ENCODE results near the gene KRTAP10-11. TPM values are rescaled to one million over a fixed set of nuclear protein-coding genes. Genes with fewer than 3 reads are reported as not detected.

KRTAP10-11 gene
- total and polyA plus RNA-seq, 2 donors from 2014 or later = not detected

DNA sequence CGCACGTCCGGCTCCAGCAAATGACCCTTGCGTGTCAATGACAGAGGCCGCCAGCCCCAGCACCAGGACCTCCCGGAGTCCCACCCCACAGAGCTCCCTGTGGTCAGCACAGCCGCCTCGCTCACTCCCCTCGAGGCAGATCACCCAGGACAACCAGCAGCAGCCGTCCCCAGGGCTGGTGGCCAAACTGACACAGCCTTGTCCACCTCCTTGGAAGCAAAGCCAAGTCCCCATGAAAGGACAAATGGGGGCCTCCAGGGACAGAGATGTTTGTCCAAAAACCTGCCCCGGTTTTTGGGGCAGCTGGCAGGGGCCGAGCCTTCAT, 6.9 kb upstream of the KRTAP10-11 start:
- TF ChIP-seq, protein P1, sequence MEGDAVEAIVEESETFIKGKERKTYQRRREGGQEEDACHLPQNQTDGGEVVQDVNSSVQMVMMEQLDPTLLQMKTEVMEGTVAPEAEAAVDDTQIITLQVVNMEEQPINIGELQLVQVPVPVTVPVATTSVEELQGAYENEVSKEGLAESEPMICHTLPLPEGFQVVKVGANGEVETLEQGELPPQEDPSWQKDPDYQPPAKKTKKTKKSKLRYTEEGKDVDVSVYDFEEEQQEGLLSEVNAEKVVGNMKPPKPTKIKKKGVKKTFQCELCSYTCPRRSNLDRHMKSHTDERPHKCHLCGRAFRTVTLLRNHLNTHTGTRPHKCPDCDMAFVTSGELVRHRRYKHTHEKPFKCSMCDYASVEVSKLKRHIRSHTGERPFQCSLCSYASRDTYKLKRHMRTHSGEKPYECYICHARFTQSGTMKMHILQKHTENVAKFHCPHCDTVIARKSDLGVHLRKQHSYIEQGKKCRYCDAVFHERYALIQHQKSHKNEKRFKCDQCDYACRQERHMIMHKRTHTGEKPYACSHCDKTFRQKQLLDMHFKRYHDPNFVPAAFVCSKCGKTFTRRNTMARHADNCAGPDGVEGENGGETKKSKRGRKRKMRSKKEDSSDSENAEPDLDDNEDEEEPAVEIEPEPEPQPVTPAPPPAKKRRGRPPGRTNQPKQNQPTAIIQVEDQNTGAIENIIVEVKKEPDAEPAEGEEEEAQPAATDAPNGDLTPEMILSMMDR (IDR thresholded peaks at IDR 0.05; ENCODE audit: borderline replicate concordance, extremely low read depth, insufficient read depth) = no peak
- Histone ChIP-seq H3K36me3 (ENCODE audit: control insufficient read depth in 2 of 3, insufficient read depth in 3 of 3, low read length in 3 of 3) (no peaks in the 10 kb centered on the region), H3K27me3 (ENCODE audit: control insufficient read depth, insufficient read depth, low read length) (no peaks in the 10 kb centered on the region), H3K9me3 (ENCODE audit: control insufficient read depth in 2 of 3, insufficient read depth in 1 of 3, low read length in 3 of 3) (peaks cover 0 to 8% (median 2%) of the 10 kb centered on the region in 3 donors), H3K27ac (ENCODE audit: low read depth in 2 of 2, low read length in 2 of 2) (no peak overlapping the region), H3K4me1 (ENCODE audit: control insufficient read depth in 2 of 3, insufficient read depth in 2 of 3, low read depth in 1 of 3, low read length in 3 of 3) (no peaks in the 10 kb centered on the region), H3K9ac (ENCODE audit: low read length in 3 of 3) (no peak overlapping the region), H3K4me3 (ENCODE audit: low read length in 3 of 3) (no peak overlapping the region)
- intact Hi-C loops (cut with DNase I) = no loop called here
- DNase-seq = peak in 1 of 5 donors; percentile 73
- FAIRE-seq = no peak

DNA sequence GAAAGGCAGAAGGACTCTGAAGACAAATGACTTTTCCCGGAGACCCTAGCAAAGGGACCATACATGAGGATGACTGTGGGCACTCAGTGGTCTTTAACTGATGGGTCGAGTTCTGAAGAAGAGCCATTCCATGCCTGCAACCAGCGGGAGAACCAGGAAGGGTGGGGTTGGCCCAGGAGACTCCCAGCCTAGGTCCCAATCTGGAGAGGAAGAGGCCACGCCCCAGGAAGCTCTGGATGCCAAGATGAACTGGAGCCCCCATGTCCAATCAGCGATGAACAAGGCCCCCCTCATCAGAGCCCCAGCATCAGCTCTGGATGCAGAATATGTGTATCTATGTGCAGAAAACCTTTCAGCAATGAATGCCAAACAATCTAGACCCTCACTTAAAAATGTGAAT, 5.5 kb upstream of the KRTAP10-11 start:
- DNase-seq (no peak), FAIRE-seq (no peak)
- no peaks in the 10 kb centered on the region for H3K4me1 ChIP-seq (ENCODE audit: control insufficient read depth in 2 of 3, insufficient read depth in 2 of 3, low read depth in 1 of 3, low read length in 3 of 3)
- intact Hi-C loops (cut with DNase I) = no loop called here
- no peak overlapping the region for H3K27ac ChIP-seq (ENCODE audit: low read depth in 2 of 2, low read length in 2 of 2)
- H3K36me3 ChIP-seq (ENCODE audit: control insufficient read depth in 2 of 3, insufficient read depth in 3 of 3, low read length in 3 of 3) = no peaks in the 10 kb centered on the region
- peaks cover 0 to 8% (median 0%) of the 10 kb centered on the region in 3 donors for H3K9me3 ChIP-seq (ENCODE audit: control insufficient read depth in 2 of 3, insufficient read depth in 1 of 3, low read length in 3 of 3)
- H3K27me3 ChIP-seq (ENCODE audit: control insufficient read depth, insufficient read depth, low read length) = no peaks in the 10 kb centered on the region
- no peak overlapping the region for H3K4me3 ChIP-seq (ENCODE audit: low read length in 3 of 3)
- no peak overlapping the region for H3K9ac ChIP-seq (ENCODE audit: low read length in 3 of 3)
- TF ChIP-seq, protein P1 (IDR thresholded peaks at IDR 0.05; ENCODE audit: borderline replicate concordance, extremely low read depth, insufficient read depth) = no peak

GRCh38 chr21:44643741-44644310, 2.4 kb upstream of the KRTAP10-11 start:
- FAIRE-seq (no peak), DNase-seq (peak in 1 of 5 donors; percentile 21)
- Histone ChIP-seq H3K9me3 (ENCODE audit: control insufficient read depth in 2 of 3, insufficient read depth in 1 of 3, low read length in 3 of 3) (peaks cover 0 to 8% (median 0%) of the 10 kb centered on the region in 3 donors), H3K9ac (ENCODE audit: low read length in 3 of 3) (no peak overlapping the region), H3K27ac (ENCODE audit: low read depth in 2 of 2, low read length in 2 of 2) (no peak overlapping the region), H3K4me3 (ENCODE audit: low read length in 3 of 3) (no peak overlapping the region), H3K36me3 (ENCODE audit: control insufficient read depth in 2 of 3, insufficient read depth in 3 of 3, low read length in 3 of 3) (no peaks in the 10 kb centered on the region), H3K4me1 (ENCODE audit: control insufficient read depth in 2 of 3, insufficient read depth in 2 of 3, low read depth in 1 of 3, low read length in 3 of 3) (no peaks in the 10 kb centered on the region), H3K27me3 (ENCODE audit: control insufficient read depth, insufficient read depth, low read length) (no peaks in the 10 kb centered on the region)
- intact Hi-C loops (cut with DNase I) = no loop called here
- TF ChIP-seq, protein P1 (IDR thresholded peaks at IDR 0.05; ENCODE audit: borderline replicate concordance, extremely low read depth, insufficient read depth) = no peak

DNA sequence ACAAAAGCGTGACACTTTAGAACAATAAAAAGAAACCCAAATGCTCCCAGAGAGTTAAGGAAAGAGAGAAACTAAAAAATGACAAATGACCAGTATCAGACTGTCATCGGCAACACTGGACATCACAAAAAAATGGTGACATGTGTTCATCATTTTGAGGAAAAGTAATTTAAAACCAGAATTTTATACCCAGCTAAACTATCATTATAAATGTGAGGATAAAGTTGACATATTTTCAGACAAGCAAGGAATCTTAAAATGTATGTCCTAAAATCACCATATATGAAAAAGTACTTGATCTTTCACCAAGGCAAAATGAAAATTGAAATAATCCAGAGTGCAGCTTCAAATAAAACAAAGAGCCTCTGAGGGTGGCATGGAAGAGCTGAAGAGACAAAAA, 1.3 kb upstream of the KRTAP10-11 start:
- Histone ChIP-seq H3K36me3 (ENCODE audit: control insufficient read depth in 2 of 3, insufficient read depth in 3 of 3, low read length in 3 of 3) (no peaks in the 10 kb centered on the region), H3K9me3 (ENCODE audit: control insufficient read depth in 2 of 3, insufficient read depth in 1 of 3, low read length in 3 of 3) (peaks cover 0 to 7% (median 0%) of the 10 kb centered on the region in 3 donors), H3K9ac (ENCODE audit: low read length in 3 of 3) (no peak overlapping the region), H3K27me3 (ENCODE audit: control insufficient read depth, insufficient read depth, low read length) (no peaks in the 10 kb centered on the region), H3K27ac (ENCODE audit: low read depth in 2 of 2, low read length in 2 of 2) (no peak overlapping the region), H3K4me1 (ENCODE audit: control insufficient read depth in 2 of 3, insufficient read depth in 2 of 3, low read depth in 1 of 3, low read length in 3 of 3) (no peaks in the 10 kb centered on the region), H3K4me3 (ENCODE audit: low read length in 3 of 3) (no peak overlapping the region)
- FAIRE-seq = no peak
- TF ChIP-seq, protein P1 (IDR thresholded peaks at IDR 0.05; ENCODE audit: borderline replicate concordance, extremely low read depth, insufficient read depth) = no peak
- DNase-seq = no peak
- intact Hi-C loops (cut with DNase I) = no loop called here
